OCI-LY7 (cell line): ENCODE data around the gene FCHSD2.

Experiments used
- EZH2phosphoT487 ChIP-seq: fragments of 200-600 bp; sonication (generic); IDR thresholded peaks from 2 replicates; pipeline ENCODE4 v1.6.1; 2018; ENCODE audit warnings: low read depth, borderline replicate concordance, mild to moderate bottlenecking, mixed run types, antibody characterized with exemption, low read length, moderate library complexity, mixed read lengths
- TF ChIP-seq, protein P1 (sequence below): fragments of 200-600 bp; sonication (generic); conservative IDR thresholded peaks from 2 replicates; pipeline ENCODE4 v1.5.1; 2014; ENCODE audit warnings: mild to moderate bottlenecking, antibody characterized with exemption, low read length, moderate library complexity, mixed read lengths

GRCh38 chr11:73019449-73019848 lies 122.7 kb downstream of the FCHSD2 start:
- TF ChIP-seq, protein P1, sequence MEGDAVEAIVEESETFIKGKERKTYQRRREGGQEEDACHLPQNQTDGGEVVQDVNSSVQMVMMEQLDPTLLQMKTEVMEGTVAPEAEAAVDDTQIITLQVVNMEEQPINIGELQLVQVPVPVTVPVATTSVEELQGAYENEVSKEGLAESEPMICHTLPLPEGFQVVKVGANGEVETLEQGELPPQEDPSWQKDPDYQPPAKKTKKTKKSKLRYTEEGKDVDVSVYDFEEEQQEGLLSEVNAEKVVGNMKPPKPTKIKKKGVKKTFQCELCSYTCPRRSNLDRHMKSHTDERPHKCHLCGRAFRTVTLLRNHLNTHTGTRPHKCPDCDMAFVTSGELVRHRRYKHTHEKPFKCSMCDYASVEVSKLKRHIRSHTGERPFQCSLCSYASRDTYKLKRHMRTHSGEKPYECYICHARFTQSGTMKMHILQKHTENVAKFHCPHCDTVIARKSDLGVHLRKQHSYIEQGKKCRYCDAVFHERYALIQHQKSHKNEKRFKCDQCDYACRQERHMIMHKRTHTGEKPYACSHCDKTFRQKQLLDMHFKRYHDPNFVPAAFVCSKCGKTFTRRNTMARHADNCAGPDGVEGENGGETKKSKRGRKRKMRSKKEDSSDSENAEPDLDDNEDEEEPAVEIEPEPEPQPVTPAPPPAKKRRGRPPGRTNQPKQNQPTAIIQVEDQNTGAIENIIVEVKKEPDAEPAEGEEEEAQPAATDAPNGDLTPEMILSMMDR = no peak
- TF ChIP-seq EZH2phosphoT487 = no peak
